ENCODE results near the gene TLR6.
"Not testable (repeated sequence)": the region's sequence is repeated elsewhere in the genome, so short reads cannot be mapped to it uniquely, and the experiment has no call there.

The TLR6 gene

GRCh38 chr4:38820329-38821061, 36.1 kb downstream of the TLR6 start:
- Histone ChIP-seq H3K4me3 (ENCODE audit: low read length) (no peak overlapping the region), H3K27me3 (replicated peaks; ENCODE audit: control insufficient read depth, insufficient read depth, low read length) (no peaks in the 10 kb centered on the region), H3K9me3 (ENCODE audit: control insufficient read depth, low read length) (no peaks in the 10 kb centered on the region), H3K4me1 (ENCODE audit: control insufficient read depth, insufficient read depth, low read length) (peaks cover 7% of the 10 kb centered on the region), H3K9ac (ENCODE audit: low read length) (no peak overlapping the region), H3K36me3 (ENCODE audit: control insufficient read depth, insufficient read depth, low read length, severe bottlenecking) (no peaks in the 10 kb centered on the region)
- DNase-seq (ENCODE audit: low read depth): peak; percentile 14

GRCh38 chr4:38819569-38819968, 37.0 kb downstream of the TLR6 start:
- Histone ChIP-seq H3K9ac (ENCODE audit: low read length) (no peak overlapping the region), H3K9me3 (ENCODE audit: control insufficient read depth, low read length) (no peaks in the 10 kb centered on the region), H3K36me3 (ENCODE audit: control insufficient read depth, insufficient read depth, low read length, severe bottlenecking) (no peaks in the 10 kb centered on the region), H3K4me1 (ENCODE audit: control insufficient read depth, insufficient read depth, low read length) (peaks cover 7% of the 10 kb centered on the region), H3K27me3 (replicated peaks; ENCODE audit: control insufficient read depth, insufficient read depth, low read length) (no peaks in the 10 kb centered on the region), H3K4me3 (ENCODE audit: low read length) (no peak overlapping the region)
- DNase-seq (ENCODE audit: low read depth): peak; percentile 61

GRCh38 chr4:38818441-38818976, 38.1 kb downstream of the TLR6 start:
- no peak overlapping the region for H3K9ac ChIP-seq (ENCODE audit: low read length)
- H3K4me3 ChIP-seq (ENCODE audit: low read length): no peak overlapping the region
- no peaks in the 10 kb centered on the region for H3K27me3 ChIP-seq (replicated peaks; ENCODE audit: control insufficient read depth, insufficient read depth, low read length)
- peaks cover 7% of the 10 kb centered on the region for H3K4me1 ChIP-seq (ENCODE audit: control insufficient read depth, insufficient read depth, low read length)
- H3K36me3 ChIP-seq (ENCODE audit: control insufficient read depth, insufficient read depth, low read length, severe bottlenecking): no peaks in the 10 kb centered on the region
- no peak for DNase-seq (ENCODE audit: low read depth)
- H3K9me3 ChIP-seq (ENCODE audit: control insufficient read depth, low read length): no peaks in the 10 kb centered on the region

DNA sequence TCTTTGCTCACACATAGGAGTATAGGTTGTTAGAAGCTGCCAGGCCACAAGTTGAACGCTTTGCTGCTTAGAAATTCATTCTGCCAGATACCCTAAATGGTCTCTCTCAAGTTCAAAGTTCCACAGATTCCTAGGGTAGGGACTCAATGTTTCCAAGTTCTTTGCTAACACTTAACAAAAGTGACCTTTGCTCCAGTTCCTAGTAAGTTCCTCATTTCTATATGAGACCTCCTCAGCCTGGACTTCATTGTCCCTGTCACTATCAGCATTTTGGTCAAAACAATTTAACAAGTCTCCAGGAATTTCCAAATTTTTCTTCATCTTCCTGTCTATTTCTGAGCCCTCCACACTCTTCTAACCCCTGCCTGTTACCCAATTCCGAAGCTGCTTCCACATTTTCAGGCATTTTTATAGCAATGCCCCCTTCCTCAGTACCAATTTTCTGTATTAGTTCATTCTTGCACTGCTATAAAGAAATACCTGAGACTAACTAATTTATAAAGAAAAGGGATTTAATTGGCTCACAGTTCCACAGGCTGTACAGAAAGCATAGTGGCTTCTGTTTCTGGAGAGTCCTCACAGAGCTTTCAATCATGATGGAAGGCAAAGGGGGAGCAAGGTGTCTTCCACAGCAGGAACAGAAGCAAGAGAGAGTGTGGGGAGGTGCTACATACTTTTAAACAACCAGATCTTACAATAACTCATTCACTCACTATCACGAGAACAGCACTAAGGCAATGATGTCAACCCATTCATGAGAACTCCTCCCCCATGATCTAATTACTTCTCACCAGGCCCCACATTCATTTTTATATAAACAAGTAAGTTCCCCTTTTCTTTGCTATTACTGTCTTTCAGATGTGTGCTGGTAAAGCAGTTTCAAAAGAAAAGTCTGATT, 40.5 kb downstream of the TLR6 start:
- Histone ChIP-seq H3K9ac (ENCODE audit: low read length) (no peak overlapping the region), H3K36me3 (ENCODE audit: control insufficient read depth, insufficient read depth, low read length, severe bottlenecking) (no peaks in the 10 kb centered on the region), H3K9me3 (ENCODE audit: control insufficient read depth, low read length) (no peaks in the 10 kb centered on the region), H3K4me1 (ENCODE audit: control insufficient read depth, insufficient read depth, low read length) (peaks cover 7% of the 10 kb centered on the region), H3K4me3 (ENCODE audit: low read length) (no peak overlapping the region), H3K27me3 (replicated peaks; ENCODE audit: control insufficient read depth, insufficient read depth, low read length) (no peaks in the 10 kb centered on the region)
- no peak for DNase-seq (ENCODE audit: low read depth)

- Histone ChIP-seq H3K4me1 (ENCODE audit: control insufficient read depth, insufficient read depth, low read length) (peaks cover 7% of the 10 kb centered on the region), H3K9me3 (ENCODE audit: control insufficient read depth, low read length) (no peaks in the 10 kb centered on the region), H3K4me3 (ENCODE audit: low read length) (no peak overlapping the region), H3K36me3 (ENCODE audit: control insufficient read depth, insufficient read depth, low read length, severe bottlenecking) (no peaks in the 10 kb centered on the region), H3K27me3 (replicated peaks; ENCODE audit: control insufficient read depth, insufficient read depth, low read length) (no peaks in the 10 kb centered on the region), H3K9ac (ENCODE audit: low read length) (no peak overlapping the region)
- no peak for DNase-seq (ENCODE audit: low read depth)
Measured at GRCh38 chr4:38814386-38814785, 42.2 kb downstream of the TLR6 start.

DNA sequence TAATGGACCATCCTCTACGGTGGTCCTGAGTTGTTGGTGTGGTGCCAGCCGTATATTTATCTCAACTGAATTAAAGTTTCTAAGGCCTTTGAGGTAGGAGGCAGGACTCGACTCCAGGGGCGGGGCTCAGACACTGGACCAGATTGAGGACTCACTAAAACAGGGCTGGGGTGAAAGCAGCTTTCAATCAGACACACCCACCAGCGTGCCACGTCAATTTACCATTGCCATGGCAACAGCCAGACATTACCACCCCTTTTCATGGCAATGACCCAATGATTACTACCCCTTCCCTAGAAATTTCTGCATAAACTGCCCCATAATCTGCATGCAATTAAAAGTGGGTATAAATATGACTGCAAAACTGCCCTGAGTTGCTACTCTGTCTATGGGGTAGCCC, 45.3 kb downstream of the TLR6 start:
- Histone ChIP-seq H3K9ac (ENCODE audit: low read length) (no peak overlapping the region), H3K4me3 (ENCODE audit: low read length) (no peak overlapping the region), H3K9me3 (ENCODE audit: control insufficient read depth, low read length) (no peaks in the 10 kb centered on the region), H3K36me3 (ENCODE audit: control insufficient read depth, insufficient read depth, low read length, severe bottlenecking) (no peaks in the 10 kb centered on the region), H3K27me3 (replicated peaks; ENCODE audit: control insufficient read depth, insufficient read depth, low read length) (no peaks in the 10 kb centered on the region), H3K4me1 (ENCODE audit: control insufficient read depth, insufficient read depth, low read length) (peaks cover 7% of the 10 kb centered on the region)
- no peak for DNase-seq (ENCODE audit: low read depth)

- not testable (repeated sequence) for H3K27me3 ChIP-seq (replicated peaks; ENCODE audit: control insufficient read depth, insufficient read depth, low read length); H3K36me3 ChIP-seq (ENCODE audit: control insufficient read depth, insufficient read depth, low read length, severe bottlenecking); H3K9me3 ChIP-seq (ENCODE audit: control insufficient read depth, low read length); DNase-seq (ENCODE audit: low read depth); H3K9ac ChIP-seq (ENCODE audit: low read length); H3K4me3 ChIP-seq (ENCODE audit: low read length)
- peaks cover 12% of the 10 kb centered on the region for H3K4me1 ChIP-seq (ENCODE audit: control insufficient read depth, insufficient read depth, low read length)
Measured at GRCh38 chr4:38807462-38807861, 49.2 kb downstream of the TLR6 start.

DNA sequence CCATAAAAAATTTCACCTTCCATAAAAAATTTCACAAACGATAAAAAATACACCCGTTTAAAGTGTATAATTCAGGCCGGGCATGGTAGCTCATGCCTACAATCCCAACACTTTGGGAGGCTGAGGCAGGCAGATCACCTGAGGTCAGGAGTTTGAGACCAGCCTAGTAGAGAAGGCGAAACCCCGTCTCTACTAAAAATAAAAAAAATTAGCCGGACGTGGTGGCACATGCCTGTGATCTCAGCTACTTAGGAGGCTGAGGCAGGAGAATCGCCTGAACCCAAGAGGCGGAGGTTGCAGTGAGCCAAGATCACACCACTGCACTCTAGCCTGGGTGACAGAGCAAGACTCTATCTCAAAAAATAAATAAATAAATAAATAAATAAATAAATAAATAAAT, 50.4 kb downstream of the TLR6 start:
- peaks cover 12% of the 10 kb centered on the region for H3K4me1 ChIP-seq (ENCODE audit: control insufficient read depth, insufficient read depth, low read length)
- not testable (repeated sequence) for H3K36me3 ChIP-seq (ENCODE audit: control insufficient read depth, insufficient read depth, low read length, severe bottlenecking); H3K27me3 ChIP-seq (replicated peaks; ENCODE audit: control insufficient read depth, insufficient read depth, low read length); H3K9me3 ChIP-seq (ENCODE audit: control insufficient read depth, low read length); H3K9ac ChIP-seq (ENCODE audit: low read length); DNase-seq (ENCODE audit: low read depth); H3K4me3 ChIP-seq (ENCODE audit: low read length)

GRCh38 chr4:38805530-38806145, 51.0 kb downstream of the TLR6 start:
- no peaks in the 10 kb centered on the region for H3K9me3 ChIP-seq (ENCODE audit: control insufficient read depth, low read length)
- peak overlapping the region; percentile 19 for H3K9ac ChIP-seq (ENCODE audit: low read length)
- no peak overlapping the region for H3K4me3 ChIP-seq (ENCODE audit: low read length)
- no peaks in the 10 kb centered on the region for H3K36me3 ChIP-seq (ENCODE audit: control insufficient read depth, insufficient read depth, low read length, severe bottlenecking)
- H3K27me3 ChIP-seq (replicated peaks; ENCODE audit: control insufficient read depth, insufficient read depth, low read length): no peaks in the 10 kb centered on the region
- no peak for DNase-seq (ENCODE audit: low read depth)
- H3K4me1 ChIP-seq (ENCODE audit: control insufficient read depth, insufficient read depth, low read length): peaks cover 12% of the 10 kb centered on the region

- Histone ChIP-seq H3K36me3 (ENCODE audit: control insufficient read depth, insufficient read depth, low read length, severe bottlenecking) (no peaks in the 10 kb centered on the region), H3K9me3 (ENCODE audit: control insufficient read depth, low read length) (no peaks in the 10 kb centered on the region), H3K4me3 (ENCODE audit: low read length) (peak within 1 kb of the TSS; percentile 35), H3K9ac (ENCODE audit: low read length) (peak within 1 kb of the TSS; percentile 19), H3K4me1 (ENCODE audit: control insufficient read depth, insufficient read depth, low read length) (peaks cover 12% of the 10 kb centered on the region), H3K27me3 (replicated peaks; ENCODE audit: control insufficient read depth, insufficient read depth, low read length) (no peaks in the 10 kb centered on the region)
- peak; percentile 81 for DNase-seq (ENCODE audit: low read depth)
Measured at GRCh38 chr4:38804654-38805295, 51.8 kb downstream of the TLR6 start, which contains the start of gene TLR1. TSS of gene TLR1 (minus strand) at chr4:38804791. CDS start at chr4:38798831, 5,960 bp downstream.
